GM12872 (cell line): Measurements from ENCODE around the gene SETD1B.

Experiments
- CTCF ChIP-seq: IDR thresholded peaks from 3 replicates; pipeline ENCODE4 v1.5.1; 2011; ENCODE audit warnings: low read depth, mild to moderate bottlenecking, low read length, moderate library complexity; ENCODE audit not compliant: insufficient read depth

SETD1B gene

GRCh38 chr12:121799842-121800693 lies 3.7 kb upstream of the SETD1B start:
- no peak for TF ChIP-seq CTCF

GRCh38 chr12:121800694-121801594 lies 2.9 kb upstream of the SETD1B start:
- TF ChIP-seq CTCF = no peak

GRCh38 chr12:121801595-121802484 lies 2.0 kb upstream of the SETD1B start:
- no peak for TF ChIP-seq CTCF

GRCh38 chr12:121802485-121802842 lies 1.3 kb upstream of the SETD1B start:
- TF ChIP-seq CTCF = no peak

GRCh38 chr12:121802843-121803698 lies 738 bp upstream of the SETD1B start:
- no peak for TF ChIP-seq CTCF

- TF ChIP-seq CTCF = no peak
Observed at GRCh38 chr12:121804417-121805111, 755 bp downstream of the SETD1B start.
